ENCODE measurements around the gene GDF11.

DNA sequence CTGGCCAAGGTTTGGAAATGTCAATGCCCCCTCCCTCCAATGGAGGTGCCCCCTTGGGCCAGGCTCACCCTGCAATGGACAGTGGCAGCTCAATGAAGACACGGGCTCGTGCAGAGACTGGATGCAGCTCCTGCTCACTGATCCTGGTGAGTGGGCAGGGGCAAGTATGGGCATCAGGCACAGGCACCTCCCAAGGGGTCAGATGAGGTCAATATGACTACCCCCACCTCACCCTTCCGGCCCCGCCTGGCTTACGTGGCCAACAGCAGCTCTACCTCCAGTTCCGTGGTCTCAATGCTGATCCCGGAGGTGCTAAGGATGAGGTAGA lies 48.8 kb upstream of the GDF11 start:
- TF ChIP-seq, protein P1, sequence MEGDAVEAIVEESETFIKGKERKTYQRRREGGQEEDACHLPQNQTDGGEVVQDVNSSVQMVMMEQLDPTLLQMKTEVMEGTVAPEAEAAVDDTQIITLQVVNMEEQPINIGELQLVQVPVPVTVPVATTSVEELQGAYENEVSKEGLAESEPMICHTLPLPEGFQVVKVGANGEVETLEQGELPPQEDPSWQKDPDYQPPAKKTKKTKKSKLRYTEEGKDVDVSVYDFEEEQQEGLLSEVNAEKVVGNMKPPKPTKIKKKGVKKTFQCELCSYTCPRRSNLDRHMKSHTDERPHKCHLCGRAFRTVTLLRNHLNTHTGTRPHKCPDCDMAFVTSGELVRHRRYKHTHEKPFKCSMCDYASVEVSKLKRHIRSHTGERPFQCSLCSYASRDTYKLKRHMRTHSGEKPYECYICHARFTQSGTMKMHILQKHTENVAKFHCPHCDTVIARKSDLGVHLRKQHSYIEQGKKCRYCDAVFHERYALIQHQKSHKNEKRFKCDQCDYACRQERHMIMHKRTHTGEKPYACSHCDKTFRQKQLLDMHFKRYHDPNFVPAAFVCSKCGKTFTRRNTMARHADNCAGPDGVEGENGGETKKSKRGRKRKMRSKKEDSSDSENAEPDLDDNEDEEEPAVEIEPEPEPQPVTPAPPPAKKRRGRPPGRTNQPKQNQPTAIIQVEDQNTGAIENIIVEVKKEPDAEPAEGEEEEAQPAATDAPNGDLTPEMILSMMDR (IDR thresholded peaks at IDR 0.05; ENCODE audit: control extremely low read depth in 1 of 3, insufficient read depth in 1 of 3, low read depth in 1 of 3, low read length in 3 of 3), result no peak
- TF ChIP-seq POLR2AphosphoS5 (IDR thresholded peaks at IDR 0.05; ENCODE audit: low read depth, low read length) (no peak), TEAD4 (IDR thresholded peaks at IDR 0.05; ENCODE audit: low read depth, low read length) (no peak), SIN3A (conservative IDR thresholded peaks at IDR 0.05 in 1 of 2, IDR thresholded peaks at IDR 0.05 in 1 of 2; ENCODE audit: low read depth in 1 of 2, low read length in 2 of 2) (no peak), SAP30 (IDR thresholded peaks at IDR 0.05; ENCODE audit: insufficient read depth, insufficient replicate concordance, low read length) (no peak), GABPA (IDR thresholded peaks at IDR 0.05; ENCODE audit: borderline replicate concordance, insufficient read depth, low read length) (no peak), SUZ12 (IDR thresholded peaks at IDR 0.05; ENCODE audit: low read length) (no peak), CHD1 (IDR thresholded peaks at IDR 0.05; ENCODE audit: low read depth, low read length) (no peak), POLR2A (IDR thresholded peaks at IDR 0.05; ENCODE audit: control extremely low read depth in 1 of 2, low read depth in 2 of 2, low read length in 2 of 2) (no peak), HDAC2 (IDR thresholded peaks at IDR 0.05; ENCODE audit: borderline replicate concordance in 1 of 2, low read depth in 2 of 2, low read length in 2 of 2) (no peak), SP2 (IDR thresholded peaks at IDR 0.05; ENCODE audit: low read length) (no peak), EZH2 (IDR thresholded peaks at IDR 0.05; ENCODE audit: low read depth, low read length, severe bottlenecking) (no peak), FOSL1 (IDR thresholded peaks at IDR 0.05; ENCODE audit: insufficient read depth, low read depth, low read length) (no peak)
- TF ChIP-seq, protein P2, sequence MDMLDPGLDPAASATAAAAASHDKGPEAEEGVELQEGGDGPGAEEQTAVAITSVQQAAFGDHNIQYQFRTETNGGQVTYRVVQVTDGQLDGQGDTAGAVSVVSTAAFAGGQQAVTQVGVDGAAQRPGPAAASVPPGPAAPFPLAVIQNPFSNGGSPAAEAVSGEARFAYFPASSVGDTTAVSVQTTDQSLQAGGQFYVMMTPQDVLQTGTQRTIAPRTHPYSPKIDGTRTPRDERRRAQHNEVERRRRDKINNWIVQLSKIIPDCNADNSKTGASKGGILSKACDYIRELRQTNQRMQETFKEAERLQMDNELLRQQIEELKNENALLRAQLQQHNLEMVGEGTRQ (IDR thresholded peaks at IDR 0.05; ENCODE audit: low read length), result no peak

Data from H1 (cell line).